Omental fat pad (tissue), 4 donors: ENCODE measurements around the gene HCN4. TPM values are rescaled to one million over a fixed set of nuclear protein-coding genes. Genes with fewer than 3 reads are reported as not detected.

ENCODE experiments used
- ATAC-seq: fragments of 150-250 bp; one replicate; pipeline ENCODE4 v1.9.1; 2016; ENCODE audit warnings: mild to moderate bottlenecking, moderate library complexity; ENCODE audit not compliant: low FRiP score
- DNase-seq: peaks from one replicate; pipeline ENCODE4 v3.0.0-alpha.2; 2019; ENCODE audit warnings: low spot score
- CTCF ChIP-seq, 3 donors: fragments of 450-650 bp; IDR thresholded peaks; one replicate each; pipeline ENCODE4 v1.5.1; 2016 to 2017; ENCODE audit warnings: antibody characterized with exemption in 3 of 3, mild to moderate bottlenecking in 3 of 3, moderate library complexity in 2 of 3
- total RNA-seq, 4 donors: library from RNA; depleted of rRNA; stranded (reverse); fragments of >200 nt; gene quantifications; one replicate each; pipeline ENCODE4 v1.1.0, GENCODE V29; 2016

HCN4 gene
- total RNA-seq, 4 donors from 2014 or later = not detected

- TF ChIP-seq CTCF (IDR thresholded peaks at IDR 0.05) = no peak
- ATAC-seq = no peak
- no peak for DNase-seq
Observed at GRCh38 chr15:73370151-73370550, 1.4 kb upstream of the HCN4 start.

- DNase-seq (no peak), ATAC-seq (no peak)
- TF ChIP-seq CTCF (IDR thresholded peaks at IDR 0.05) = no peak
Observed at GRCh38 chr15:73369154-73369694, 466 bp upstream of the HCN4 start.

- TF ChIP-seq CTCF (IDR thresholded peaks at IDR 0.05) = no peak
- DNase-seq = no peak
- ATAC-seq = peak; percentile 11
Observed at GRCh38 chr15:73367624-73368300, 996 bp downstream of the HCN4 start.

- no peak for TF ChIP-seq CTCF (IDR thresholded peaks at IDR 0.05)
- no peak for DNase-seq
- no peak for ATAC-seq
Observed at GRCh38 chr15:73366766-73367623, 1.8 kb downstream of the HCN4 start.

GRCh38 chr15:73364070-73364469, 4.7 kb downstream of the HCN4 start:
- DNase-seq (no peak), ATAC-seq (no peak)
- TF ChIP-seq CTCF (IDR thresholded peaks at IDR 0.05) = no peak

GRCh38 chr15:73362900-73363299, 5.9 kb downstream of the HCN4 start:
- ATAC-seq (no peak), DNase-seq (no peak)
- no peak for TF ChIP-seq CTCF (IDR thresholded peaks at IDR 0.05)
